H9 (cell line): ENCODE measurements around the gene ZNF407. TPM values are rescaled to one million over a fixed set of nuclear protein-coding genes. Genes with fewer than 3 reads are reported as not detected.
A peak's percentile ranks its signal among the peaks of the same experiment; 100 is the strongest.

Source experiments
- DNase-seq: peaks from one replicate; pipeline ENCODE4 v3.0.0-alpha.2; 2017
- H2AFZ ChIP-seq: one replicate; pipeline ENCODE4 v1.6.1; 2013; ENCODE audit warnings: mild to moderate bottlenecking, low read length, control low read depth, moderate library complexity
- H2AK5ac ChIP-seq: 2 replicates; pipeline ENCODE4 v1.6.1; 2013; ENCODE audit warnings: low read length, control low read depth, mixed read lengths; ENCODE audit not compliant: insufficient read length
- H2BK120ac ChIP-seq: one replicate; pipeline ENCODE4 v1.6.1; 2013; ENCODE audit warnings: low read depth, mild to moderate bottlenecking, low read length, control low read depth, inconsistent platforms; ENCODE audit not compliant: poor library complexity, severe bottlenecking
- H2BK12ac ChIP-seq: 2 replicates; pipeline ENCODE4 v1.6.1; 2013; ENCODE audit warnings: low read length, control low read depth, mixed read lengths, low read depth; ENCODE audit not compliant: insufficient read length
- H2BK15ac ChIP-seq: 2 replicates; pipeline ENCODE4 v1.6.1; 2013; ENCODE audit warnings: low read depth, low read length, control low read depth
- H2BK20ac ChIP-seq: one replicate; pipeline ENCODE4 v1.6.1; 2013; ENCODE audit warnings: low read depth, mild to moderate bottlenecking, low read length, control low read depth, inconsistent platforms; ENCODE audit not compliant: poor library complexity, severe bottlenecking
- H2BK5ac ChIP-seq: 2 replicates; pipeline ENCODE4 v1.6.1; 2013; ENCODE audit warnings: low read length, control low read depth, mixed read lengths; ENCODE audit not compliant: insufficient read length
- H3K14ac ChIP-seq: 2 replicates; pipeline ENCODE4 v1.6.1; 2013; ENCODE audit warnings: low read length, control low read depth; ENCODE audit not compliant: insufficient read depth
- H3K18ac ChIP-seq: 2 replicates; pipeline ENCODE4 v1.6.1; 2013; ENCODE audit warnings: low read depth, mild to moderate bottlenecking, mixed read lengths, low read length, control low read depth; ENCODE audit not compliant: insufficient read length
- H3K23ac ChIP-seq: 2 replicates; pipeline ENCODE4 v1.6.1; 2013; ENCODE audit warnings: low read length, control low read depth, mixed read lengths, low read depth; ENCODE audit not compliant: insufficient read length
- H3K23me2 ChIP-seq: 2 replicates; pipeline ENCODE4 v1.6.1; 2013; ENCODE audit warnings: low read depth, mild to moderate bottlenecking, mixed read lengths, low read length, control low read depth; ENCODE audit not compliant: insufficient read length, poor library complexity, severe bottlenecking
- H3K27ac ChIP-seq: 2 replicates; pipeline ENCODE4 v1.5.1; 2013; ENCODE audit warnings: low read length, control low read depth, mixed read lengths, low read depth; ENCODE audit not compliant: insufficient read length
- H3K27me3 ChIP-seq: 2 replicates; pipeline ENCODE4 v1.6.1; 2013; ENCODE audit warnings: low read length, control low read depth, inconsistent platforms; ENCODE audit not compliant: insufficient read depth
- H3K4ac ChIP-seq: 2 replicates; pipeline ENCODE4 v1.6.1; 2013; ENCODE audit warnings: low read depth, mild to moderate bottlenecking, control low read depth, inconsistent platforms, low read length, moderate library complexity
- H3K4me1 ChIP-seq: 2 replicates; pipeline ENCODE4 v1.6.1; 2013; ENCODE audit warnings: low read length, control low read depth, inconsistent platforms; ENCODE audit not compliant: insufficient read depth
- H3K4me2 ChIP-seq: 2 replicates; pipeline ENCODE4 v1.6.1; 2013; ENCODE audit warnings: low read length, control low read depth, mixed read lengths; ENCODE audit not compliant: insufficient read length, insufficient read depth
- H3K56ac ChIP-seq: 2 replicates; pipeline ENCODE4 v1.6.1; 2013; ENCODE audit warnings: low read depth, mild to moderate bottlenecking, mixed read lengths, low read length, control low read depth; ENCODE audit not compliant: insufficient read length
- H3K79me1 ChIP-seq: 2 replicates; pipeline ENCODE4 v1.6.1; 2013; ENCODE audit warnings: low read depth, mild to moderate bottlenecking, moderate library complexity, low read length, control low read depth, inconsistent platforms; ENCODE audit not compliant: insufficient read depth, poor library complexity, severe bottlenecking
- H3K79me2 ChIP-seq: 2 replicates; pipeline ENCODE4 v1.6.1; 2013; ENCODE audit warnings: low read length, control low read depth, inconsistent platforms; ENCODE audit not compliant: insufficient read depth
- H3K9ac ChIP-seq: 2 replicates; pipeline ENCODE4 v1.6.1; 2013; ENCODE audit warnings: low read length, control low read depth, mixed read lengths; ENCODE audit not compliant: insufficient read length; ENCODE audit errors: extremely low read depth
- H3K9me3 ChIP-seq: one replicate; pipeline ENCODE4 v1.6.1; 2013; ENCODE audit warnings: low read depth, low read length, inconsistent platforms; ENCODE audit not compliant: control insufficient read depth
- H3T11ph ChIP-seq: one replicate; pipeline ENCODE4 v1.6.1; 2013; ENCODE audit warnings: mild to moderate bottlenecking, low read length, control low read depth, inconsistent platforms
- H4K20me1 ChIP-seq: one replicate; pipeline ENCODE4 v1.6.1; 2013; ENCODE audit not compliant: control insufficient read depth, insufficient read length, insufficient read depth
- H4K5ac ChIP-seq: 2 replicates; pipeline ENCODE4 v1.6.1; 2013; ENCODE audit warnings: low read depth, mild to moderate bottlenecking, mixed read lengths, low read length, control low read depth; ENCODE audit not compliant: insufficient read length
- H4K8ac ChIP-seq: replicated peaks from 2 replicates; pipeline ENCODE4 v1.6.1; 2013; ENCODE audit warnings: low read length, control low read depth, mixed read lengths, low read depth; ENCODE audit not compliant: insufficient read length
- H4K91ac ChIP-seq: 2 replicates; pipeline ENCODE4 v1.6.1; 2013; ENCODE audit warnings: low read depth, mild to moderate bottlenecking, moderate library complexity, mixed read lengths, low read length, control low read depth; ENCODE audit not compliant: insufficient read length
- H3K27ac Mint-ChIP-seq, 3 experiments: 2 replicates in 2 of 3; 3 replicates in 1 of 3; pipeline ENCODE4 v1.8.0; 2020 to 2021; ENCODE audit warnings: mixed read lengths in 3 of 3, mild to moderate bottlenecking in 1 of 3, moderate library complexity in 1 of 3
- H3K27me3 Mint-ChIP-seq: 2 replicates; pipeline ENCODE4 v1.8.0; 2021; ENCODE audit warnings: low read depth, mild to moderate bottlenecking, moderate library complexity, mixed read lengths
- H3K36me3 Mint-ChIP-seq, 3 experiments: 2 replicates in 2 of 3; 3 replicates in 1 of 3; pipeline ENCODE4 v1.8.0; 2020 to 2021; ENCODE audit warnings: low read depth in 3 of 3, mixed read lengths in 3 of 3; ENCODE audit not compliant: insufficient read depth in 1 of 3
- H3K4me1 Mint-ChIP-seq, 2 experiments: 2 replicates each; pipeline ENCODE4 v1.8.0; 2020; ENCODE audit warnings: mixed read lengths in 2 of 2
- H3K4me3 Mint-ChIP-seq, 2 experiments: 2 replicates in 1 of 2; 3 replicates in 1 of 2; pipeline ENCODE4 v1.8.0; 2020 to 2021; ENCODE audit warnings: mild to moderate bottlenecking in 2 of 2, mixed read lengths in 2 of 2, moderate library complexity in 1 of 2
- H3K9me3 Mint-ChIP-seq, 2 experiments: 2 replicates in 1 of 2; 3 replicates in 1 of 2; pipeline ENCODE4 v1.8.0; 2020; ENCODE audit warnings: mild to moderate bottlenecking in 2 of 2, mixed read lengths in 2 of 2, moderate library complexity in 1 of 2
- CTCF ChIP-seq: fragments of 200-600 bp; sonication (generic); conservative IDR thresholded peaks from 3 replicates; pipeline ENCODE4 v1.8.0; 2021; ENCODE audit warnings: antibody characterized with exemption, mild to moderate bottlenecking
- WGBS: extraction: QIAGEN DNeasy Blood & Tissue Kit; methylation state at CpG from one replicate; pipeline ENCODE4 v1.1.7; 2013; ENCODE audit warnings: missing lambda C conversion rate, low lambda C conversion rate, mixed read lengths; ENCODE audit not compliant: insufficient read length; ENCODE audit errors: extremely low coverage; 5-methylcytosine and 5-hydroxymethylcytosine counted together
- total RNA-seq: library from RNA; stranded (reverse); gene quantifications from 2 replicates; pipeline ENCODE4 v1.2.1, GENCODE V29; 2021

Gene ZNF407
- total RNA-seq, 1 experiment from 2014 or later = 8.7 TPM

GRCh38 chr18:74797577-74798151 lies 200.0 kb downstream of the ZNF407 start:
- Mint-ChIP-seq H3K4me3 (no peak overlapping the region), H3K27ac (peak overlapping the region in 2 of 3 experiments; percentile 10 to 73; a peak in 2 of 7 replicates), H3K27me3 (no peaks in the 10 kb centered on the region), H3K9me3 (no peaks in the 10 kb centered on the region), H3K36me3 (no peaks in the 10 kb centered on the region), H3K4me1 (peaks cover 44 to 49% of the 10 kb centered on the region in 2 experiments)
- H3K23me2 ChIP-seq = no peaks in the 10 kb centered on the region
- no peak overlapping the region for H3K27ac ChIP-seq
- H3K27me3 ChIP-seq = no peaks in the 10 kb centered on the region
- H3K23ac ChIP-seq = no peak overlapping the region
- H3K4me2 ChIP-seq = no peak overlapping the region
- H3K18ac ChIP-seq = no peak overlapping the region
- no peak overlapping the region for H2BK120ac ChIP-seq
- no peaks in the 10 kb centered on the region for H4K20me1 ChIP-seq
- TF ChIP-seq CTCF = no peak
- no peak overlapping the region for H2BK15ac ChIP-seq
- H3K14ac ChIP-seq = no peak overlapping the region
- no peak overlapping the region for H3K9ac ChIP-seq
- H3K4me1 ChIP-seq = no peaks in the 10 kb centered on the region; the same call in 1 of the 2 replicates
- no peak for DNase-seq
- no peaks in the 10 kb centered on the region for H3K9me3 ChIP-seq
- WGBS = no CpG with 5 or more reads among the region's 6 CpGs
- H2AK5ac ChIP-seq = no peak overlapping the region
- H4K5ac ChIP-seq = no peak overlapping the region
- H3K79me1 ChIP-seq = no peaks in the 10 kb centered on the region
- no peak overlapping the region for H4K8ac ChIP-seq
- H3K56ac ChIP-seq = no peak overlapping the region
- no peak overlapping the region for H2BK20ac ChIP-seq
- H3K79me2 ChIP-seq = no peaks in the 10 kb centered on the region
- H2AFZ ChIP-seq = no peak overlapping the region
- no peak overlapping the region for H3T11ph ChIP-seq
- H4K91ac ChIP-seq = no peak overlapping the region
- H2BK5ac ChIP-seq = no peak overlapping the region
- no peak overlapping the region for H2BK12ac ChIP-seq
- H3K4ac ChIP-seq = no peak overlapping the region
